ENCODE measurements around the gene GPBP1L1. TPM values are rescaled to one million over a fixed set of nuclear protein-coding genes. Genes with fewer than 3 reads are reported as not detected.

The GPBP1L1 gene
- total and polyA plus RNA-seq, 9 of the 15 experiments (the other 6 are each of a cell fraction or from before 2014, with no cell fraction given) = 86.0 to 216 (median 138) TPM

DNA sequence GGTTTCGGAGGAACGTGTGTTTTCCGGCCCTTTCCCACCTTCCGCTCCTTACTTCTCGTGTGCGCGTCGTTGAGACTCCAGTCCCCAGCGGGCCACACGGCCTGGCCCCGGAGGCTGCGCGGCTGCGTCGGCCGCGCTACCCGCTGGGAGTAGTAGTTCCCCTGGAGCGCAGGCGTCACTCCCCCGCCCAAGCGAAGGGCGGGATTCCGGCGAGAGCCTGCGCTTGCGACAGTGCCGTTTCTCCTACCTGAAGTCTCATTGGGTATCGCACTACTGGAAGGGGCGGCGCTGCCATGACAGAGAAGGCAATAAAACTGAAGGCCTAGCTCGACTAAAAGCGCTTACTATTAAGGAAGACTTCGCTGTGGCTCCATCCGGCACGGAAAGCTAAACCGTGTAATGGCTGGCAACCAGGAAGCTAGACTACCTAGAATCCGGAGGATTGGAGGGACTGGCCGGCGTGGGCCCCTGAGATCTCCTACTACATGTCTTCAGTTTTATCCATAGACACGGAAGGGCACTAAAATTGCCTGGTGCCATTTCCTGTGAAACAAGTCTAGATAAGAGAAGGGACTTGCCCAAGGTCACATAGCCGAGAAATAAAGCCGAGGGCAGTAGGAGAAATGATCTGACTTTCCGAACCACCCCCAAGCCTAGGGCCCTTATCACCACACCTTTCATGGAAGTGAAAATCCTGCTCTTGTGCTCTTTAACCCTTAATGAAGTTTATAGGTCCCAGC, 851 bp upstream of the GPBP1L1 start (continued):
- TF ChIP-seq MXI1 (IDR thresholded peaks at IDR 0.05; ENCODE audit: low read depth, low read length) (peak; percentile 18; the same call in 1 of the 2 replicates), TEAD2 (tag; IDR thresholded peaks at IDR 0.05) (no peak), MEF2D (tag; conservative IDR thresholded peaks at IDR 0.05; ENCODE audit: low read depth) (0 out of 2 replicates have a peak, but pooled peaks have one; percentile 21), ZNF764 (CRISPR knock-in tag; IDR thresholded peaks at IDR 0.05; ENCODE audit: low read depth) (no peak), TSC22D4 (tag; IDR thresholded peaks at IDR 0.05) (no peak), KLF10 (CRISPR knock-in tag; IDR thresholded peaks at IDR 0.05) (0 out of 2 replicates have a peak, but pooled peaks have one; percentile 11), ETV1 (tag; conservative IDR thresholded peaks at IDR 0.05; ENCODE audit: low read depth) (peak; percentile 66; the same call in 1 of the 2 replicates), ZNF134 (CRISPR knock-in tag; conservative IDR thresholded peaks at IDR 0.05) (no peak), HDAC2 (IDR thresholded peaks at IDR 0.05) (no peak), ESRRB (CRISPR knock-in tag; IDR thresholded peaks at IDR 0.05; ENCODE audit: borderline replicate concordance) (no peak), MTA3 (IDR thresholded peaks at IDR 0.05; ENCODE audit: borderline replicate concordance) (peak; percentile 92), NELFE (IDR thresholded peaks at IDR 0.05; ENCODE audit: insufficient read depth, insufficient read length) (no peak)
- TF ChIP-seq, protein P1, sequence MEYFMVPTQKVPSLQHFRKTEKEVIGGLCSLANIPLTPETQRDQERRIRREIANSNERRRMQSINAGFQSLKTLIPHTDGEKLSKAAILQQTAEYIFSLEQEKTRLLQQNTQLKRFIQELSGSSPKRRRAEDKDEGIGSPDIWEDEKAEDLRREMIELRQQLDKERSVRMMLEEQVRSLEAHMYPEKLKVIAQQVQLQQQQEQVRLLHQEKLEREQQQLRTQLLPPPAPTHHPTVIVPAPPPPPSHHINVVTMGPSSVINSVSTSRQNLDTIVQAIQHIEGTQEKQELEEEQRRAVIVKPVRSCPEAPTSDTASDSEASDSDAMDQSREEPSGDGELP (CRISPR knock-in tag; IDR thresholded peaks at IDR 0.05; ENCODE audit: borderline replicate concordance) = peak; percentile 73
- TF ChIP-seq, protein P2, sequence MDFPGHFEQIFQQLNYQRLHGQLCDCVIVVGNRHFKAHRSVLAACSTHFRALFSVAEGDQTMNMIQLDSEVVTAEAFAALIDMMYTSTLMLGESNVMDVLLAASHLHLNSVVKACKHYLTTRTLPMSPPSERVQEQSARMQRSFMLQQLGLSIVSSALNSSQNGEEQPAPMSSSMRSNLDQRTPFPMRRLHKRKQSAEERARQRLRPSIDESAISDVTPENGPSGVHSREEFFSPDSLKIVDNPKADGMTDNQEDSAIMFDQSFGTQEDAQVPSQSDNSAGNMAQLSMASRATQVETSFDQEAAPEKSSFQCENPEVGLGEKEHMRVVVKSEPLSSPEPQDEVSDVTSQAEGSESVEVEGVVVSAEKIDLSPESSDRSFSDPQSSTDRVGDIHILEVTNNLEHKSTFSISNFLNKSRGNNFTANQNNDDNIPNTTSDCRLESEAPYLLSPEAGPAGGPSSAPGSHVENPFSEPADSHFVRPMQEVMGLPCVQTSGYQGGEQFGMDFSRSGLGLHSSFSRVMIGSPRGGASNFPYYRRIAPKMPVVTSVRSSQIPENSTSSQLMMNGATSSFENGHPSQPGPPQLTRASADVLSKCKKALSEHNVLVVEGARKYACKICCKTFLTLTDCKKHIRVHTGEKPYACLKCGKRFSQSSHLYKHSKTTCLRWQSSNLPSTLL (IDR thresholded peaks at IDR 0.05) = no peak
- TF ChIP-seq, protein P3, sequence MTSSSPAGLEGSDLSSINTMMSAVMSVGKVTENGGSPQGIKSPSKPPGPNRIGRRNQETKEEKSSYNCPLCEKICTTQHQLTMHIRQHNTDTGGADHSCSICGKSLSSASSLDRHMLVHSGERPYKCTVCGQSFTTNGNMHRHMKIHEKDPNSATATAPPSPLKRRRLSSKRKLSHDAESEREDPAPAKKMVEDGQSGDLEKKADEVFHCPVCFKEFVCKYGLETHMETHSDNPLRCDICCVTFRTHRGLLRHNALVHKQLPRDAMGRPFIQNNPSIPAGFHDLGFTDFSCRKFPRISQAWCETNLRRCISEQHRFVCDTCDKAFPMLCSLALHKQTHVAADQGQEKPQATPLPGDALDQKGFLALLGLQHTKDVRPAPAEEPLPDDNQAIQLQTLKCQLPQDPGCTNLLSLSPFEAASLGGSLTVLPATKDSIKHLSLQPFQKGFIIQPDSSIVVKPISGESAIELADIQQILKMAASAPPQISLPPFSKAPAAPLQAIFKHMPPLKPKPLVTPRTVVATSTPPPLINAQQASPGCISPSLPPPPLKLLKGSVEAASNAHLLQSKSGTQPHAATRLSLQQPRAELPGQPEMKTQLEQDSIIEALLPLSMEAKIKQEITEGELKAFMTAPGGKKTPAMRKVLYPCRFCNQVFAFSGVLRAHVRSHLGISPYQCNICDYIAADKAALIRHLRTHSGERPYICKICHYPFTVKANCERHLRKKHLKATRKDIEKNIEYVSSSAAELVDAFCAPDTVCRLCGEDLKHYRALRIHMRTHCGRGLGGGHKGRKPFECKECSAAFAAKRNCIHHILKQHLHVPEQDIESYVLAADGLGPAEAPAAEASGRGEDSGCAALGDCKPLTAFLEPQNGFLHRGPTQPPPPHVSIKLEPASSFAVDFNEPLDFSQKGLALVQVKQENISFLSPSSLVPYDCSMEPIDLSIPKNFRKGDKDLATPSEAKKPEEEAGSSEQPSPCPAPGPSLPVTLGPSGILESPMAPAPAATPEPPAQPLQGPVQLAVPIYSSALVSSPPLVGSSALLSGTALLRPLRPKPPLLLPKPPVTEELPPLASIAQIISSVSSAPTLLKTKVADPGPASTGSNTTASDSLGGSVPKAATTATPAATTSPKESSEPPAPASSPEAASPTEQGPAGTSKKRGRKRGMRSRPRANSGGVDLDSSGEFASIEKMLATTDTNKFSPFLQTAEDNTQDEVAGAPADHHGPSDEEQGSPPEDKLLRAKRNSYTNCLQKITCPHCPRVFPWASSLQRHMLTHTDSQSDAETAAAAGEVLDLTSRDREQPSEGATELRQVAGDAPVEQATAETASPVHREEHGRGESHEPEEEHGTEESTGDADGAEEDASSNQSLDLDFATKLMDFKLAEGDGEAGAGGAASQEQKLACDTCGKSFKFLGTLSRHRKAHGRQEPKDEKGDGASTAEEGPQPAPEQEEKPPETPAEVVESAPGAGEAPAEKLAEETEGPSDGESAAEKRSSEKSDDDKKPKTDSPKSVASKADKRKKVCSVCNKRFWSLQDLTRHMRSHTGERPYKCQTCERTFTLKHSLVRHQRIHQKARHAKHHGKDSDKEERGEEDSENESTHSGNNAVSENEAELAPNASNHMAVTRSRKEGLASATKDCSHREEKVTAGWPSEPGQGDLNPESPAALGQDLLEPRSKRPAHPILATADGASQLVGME (CRISPR knock-in tag; IDR thresholded peaks at IDR 0.05) = peak; percentile 77; the same call in 1 of the 2 replicates
- TF ChIP-seq, protein P4, sequence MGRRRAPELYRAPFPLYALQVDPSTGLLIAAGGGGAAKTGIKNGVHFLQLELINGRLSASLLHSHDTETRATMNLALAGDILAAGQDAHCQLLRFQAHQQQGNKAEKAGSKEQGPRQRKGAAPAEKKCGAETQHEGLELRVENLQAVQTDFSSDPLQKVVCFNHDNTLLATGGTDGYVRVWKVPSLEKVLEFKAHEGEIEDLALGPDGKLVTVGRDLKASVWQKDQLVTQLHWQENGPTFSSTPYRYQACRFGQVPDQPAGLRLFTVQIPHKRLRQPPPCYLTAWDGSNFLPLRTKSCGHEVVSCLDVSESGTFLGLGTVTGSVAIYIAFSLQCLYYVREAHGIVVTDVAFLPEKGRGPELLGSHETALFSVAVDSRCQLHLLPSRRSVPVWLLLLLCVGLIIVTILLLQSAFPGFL (CRISPR knock-in tag; IDR thresholded peaks at IDR 0.05) = no peak
- TF ChIP-seq, protein P5, sequence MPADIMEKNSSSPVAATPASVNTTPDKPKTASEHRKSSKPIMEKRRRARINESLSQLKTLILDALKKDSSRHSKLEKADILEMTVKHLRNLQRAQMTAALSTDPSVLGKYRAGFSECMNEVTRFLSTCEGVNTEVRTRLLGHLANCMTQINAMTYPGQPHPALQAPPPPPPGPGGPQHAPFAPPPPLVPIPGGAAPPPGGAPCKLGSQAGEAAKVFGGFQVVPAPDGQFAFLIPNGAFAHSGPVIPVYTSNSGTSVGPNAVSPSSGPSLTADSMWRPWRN (IDR thresholded peaks at IDR 0.05; ENCODE audit: low read depth) = no peak

Data from K562 (cell line).